Measurements from ENCODE around the gene RHCE. TPM values are rescaled to one million over a fixed set of nuclear protein-coding genes. Genes with fewer than 3 reads are reported as not detected.

Gene RHCE
- total RNA-seq, 2 experiments from 2014 or later, result 0.50 to 0.56 TPM

DNA sequence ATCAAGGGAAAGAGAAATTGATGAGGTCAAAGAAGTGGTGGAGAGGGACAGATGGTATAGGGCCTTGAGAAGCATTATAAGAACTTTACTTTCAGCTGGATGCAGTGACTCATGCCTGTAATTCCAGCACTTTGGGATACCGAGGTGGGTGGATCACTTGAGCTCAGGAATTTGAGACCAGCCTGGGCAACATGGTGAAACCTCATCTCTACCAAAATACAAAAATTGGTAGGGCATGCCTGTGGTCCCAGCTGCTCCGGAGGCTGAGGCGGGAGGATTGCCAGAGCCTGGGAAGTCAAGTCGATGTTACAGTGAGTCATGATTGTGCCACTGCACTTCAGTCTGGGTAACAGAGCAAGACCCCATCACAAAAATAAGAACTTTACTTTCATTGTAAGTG, 76.8 kb downstream of the RHCE start:
- intact Hi-C loops (cut with micrococcal nuclease), result no loop called here
- no peaks in the 10 kb centered on the region for H3K9me3 Mint-ChIP-seq
- no peak for ATAC-seq
- no peak overlapping the region for H3K27ac Mint-ChIP-seq
- CTCF ChIA-PET, result interaction anchor here (1.3 kb wide), 1 partner anchor 111 kb away, joined by 3 read pairs; the partner anchor contains the start of gene SYF2
- TF ChIP-seq CTCF (IDR thresholded peaks at IDR 0.05), result no peak
- H3K36me3 Mint-ChIP-seq (ENCODE audit: low read depth), result peaks cover 25% of the 10 kb centered on the region
- DNase-seq, result no peak
- H3K4me1 Mint-ChIP-seq (ENCODE audit: low read depth), result peaks cover 30% of the 10 kb centered on the region
- no peaks in the 10 kb centered on the region for H3K27me3 Mint-ChIP-seq
- no peak overlapping the region for H3K4me3 Mint-ChIP-seq
- POLR2A ChIA-PET, result interaction anchor here (2.2 kb wide), 1 partner anchor 13 kb away, joined by 7 read pairs; no protein-coding TSS in a partner anchor

GRCh38 chr1:25342846-25343245, 77.8 kb downstream of the RHCE start:
- TF ChIP-seq CTCF (IDR thresholded peaks at IDR 0.05), result no peak
- ChIA-PET CTCF (interaction anchor here (1.2 to 1.3 kb wide), 2 partner anchors 13 to 110 kb away, joined by 3 read pairs; partner anchors contain the start of gene SYF2), POLR2A (interaction anchor here (0.8 to 2.2 kb wide), 4 partner anchors 10 to 96 kb away, joined by 3 to 7 read pairs (median 3); partner anchors contain the start of gene RSRP1)
- no peaks in the 10 kb centered on the region for H3K27me3 Mint-ChIP-seq
- peaks cover 25% of the 10 kb centered on the region for H3K36me3 Mint-ChIP-seq (ENCODE audit: low read depth)
- peaks cover 29% of the 10 kb centered on the region for H3K4me1 Mint-ChIP-seq (ENCODE audit: low read depth)
- intact Hi-C loops (cut with micrococcal nuclease), result no loop called here
- DNase-seq (no peak), ATAC-seq (no peak)
- no peaks in the 10 kb centered on the region for H3K9me3 Mint-ChIP-seq
- H3K4me3 Mint-ChIP-seq, result no peak overlapping the region
- no peak overlapping the region for H3K27ac Mint-ChIP-seq

DNA sequence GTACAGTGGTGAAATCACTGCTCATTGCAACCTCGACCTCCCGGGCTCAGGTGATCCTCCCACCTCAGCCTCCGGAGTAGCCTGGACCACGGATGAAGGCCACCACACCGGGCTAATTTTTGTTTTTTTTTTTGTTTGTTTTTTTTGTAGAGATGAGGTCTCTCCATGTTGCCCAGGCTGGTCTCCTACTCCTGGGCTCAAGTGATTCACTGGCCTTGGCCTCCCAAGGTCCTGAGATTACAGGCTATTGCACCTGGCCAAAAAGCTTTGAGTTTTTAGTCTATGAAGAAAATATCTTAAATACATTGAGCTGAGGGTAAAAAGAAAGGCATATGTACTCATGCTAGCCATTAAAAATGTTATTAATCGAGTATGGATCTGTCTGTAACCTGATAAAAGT, 78.9 kb downstream of the RHCE start:
- Mint-ChIP-seq H3K4me3 (no peak overlapping the region), H3K27ac (no peak overlapping the region), H3K4me1 (ENCODE audit: low read depth) (peaks cover 24% of the 10 kb centered on the region), H3K9me3 (no peaks in the 10 kb centered on the region), H3K36me3 (ENCODE audit: low read depth) (peaks cover 19% of the 10 kb centered on the region), H3K27me3 (no peaks in the 10 kb centered on the region)
- no peak for TF ChIP-seq CTCF (IDR thresholded peaks at IDR 0.05)
- ChIA-PET POLR2A (interaction anchor here (0.7 kb wide), 1 partner anchor 97 kb away, joined by 3 read pairs; no protein-coding TSS in a partner anchor), CTCF (interaction anchor here (1.4 kb wide), 1 partner anchor 11 kb away, joined by 5 read pairs; no protein-coding TSS in a partner anchor)
- ATAC-seq, result no peak
- DNase-seq, result no peak
- intact Hi-C loops (cut with micrococcal nuclease), result no loop called here

DNA sequence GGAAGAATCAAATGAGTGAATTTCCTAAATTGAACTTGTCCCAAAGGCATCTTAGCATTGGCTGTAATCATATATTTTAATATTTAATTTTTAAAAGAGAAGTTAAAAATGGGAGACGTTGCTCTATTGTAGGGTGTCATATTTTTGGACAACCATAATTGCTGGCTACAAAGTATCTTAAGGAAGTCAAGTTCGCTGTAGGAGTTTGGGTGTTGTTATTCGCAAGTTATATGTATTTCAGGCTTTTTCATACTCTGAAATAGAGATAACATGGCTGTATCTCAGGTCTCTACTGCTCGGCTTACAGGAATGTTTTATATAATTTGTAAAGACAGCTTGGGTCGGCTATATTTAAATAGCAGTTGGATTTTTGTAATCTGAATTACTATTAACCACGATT, 81.6 kb downstream of the RHCE start:
- H3K27ac Mint-ChIP-seq, result peak overlapping the region; percentile 96
- ChIA-PET POLR2A (interaction anchor here (1.6 kb wide), 1 partner anchor 9 kb away, joined by 4 read pairs; no protein-coding TSS in a partner anchor), CTCF (interaction anchor here (2.0 kb wide), 1 partner anchor 99 kb away, joined by 4 read pairs; no protein-coding TSS in a partner anchor)
- peaks cover 31% of the 10 kb centered on the region for H3K4me1 Mint-ChIP-seq (ENCODE audit: low read depth)
- H3K27me3 Mint-ChIP-seq, result no peaks in the 10 kb centered on the region
- H3K4me3 Mint-ChIP-seq, result peak overlapping the region; percentile 93
- DNase-seq (no peak), ATAC-seq (no peak)
- TF ChIP-seq CTCF (IDR thresholded peaks at IDR 0.05), result no peak
- intact Hi-C loops (cut with micrococcal nuclease), result loop anchor here (5.0 kb wide), 1 partner anchor 92 kb away; the partner anchor contains the start of gene RSRP1
- H3K9me3 Mint-ChIP-seq, result no peaks in the 10 kb centered on the region
- peaks cover 15% of the 10 kb centered on the region for H3K36me3 Mint-ChIP-seq (ENCODE audit: low read depth)

Measured in activated CD8-positive, alpha-beta T cell treated with anti-CD3 and anti-CD28 coated beads for 36 hours (primary cell).